Measurements from ENCODE around the gene THAP11.

DNA sequence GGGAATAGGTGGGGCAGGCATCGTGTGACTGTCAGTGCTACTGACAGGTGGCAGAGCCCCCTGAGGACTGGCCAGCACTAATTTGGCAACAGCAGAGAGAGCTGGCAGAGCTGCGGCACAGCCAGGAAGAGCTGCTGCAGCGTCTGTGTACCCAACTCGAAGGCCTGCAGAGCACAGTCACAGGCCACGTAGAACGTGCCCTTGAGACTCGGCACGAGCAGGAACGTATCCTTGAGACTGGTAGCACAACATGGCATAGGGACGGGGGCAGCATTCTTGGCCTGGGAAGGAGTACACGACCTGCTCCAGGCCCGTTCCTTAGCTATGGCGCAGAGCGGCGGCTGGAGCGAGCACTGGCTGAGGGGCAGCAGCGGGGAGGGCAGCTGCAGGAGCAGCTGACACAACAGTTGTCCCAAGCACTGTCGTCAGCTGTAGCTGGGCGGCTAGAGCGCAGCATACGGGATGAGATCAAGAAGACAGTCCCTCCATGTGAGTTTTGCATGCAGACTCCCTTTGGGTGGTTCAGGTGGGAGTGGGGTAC lies 39.6 kb downstream of the THAP11 start:
- no peak for TF ChIP-seq POLR2AphosphoS5 (IDR thresholded peaks at IDR 0.05; ENCODE audit: low read depth, low read length)
- no peak for TF ChIP-seq POLR2A (IDR thresholded peaks at IDR 0.05; ENCODE audit: low read depth, low read length)
- TF ChIP-seq POU2F2 (IDR thresholded peaks at IDR 0.05; ENCODE audit: low read depth, low read length): no peak
- no peak for TF ChIP-seq TAF1 (IDR thresholded peaks at IDR 0.05; ENCODE audit: low read depth, low read length)
